ENCODE results near the gene FOSL1.
"Not testable (repeated sequence)": the region's sequence is repeated elsewhere in the genome, so short reads cannot be mapped to it uniquely, and the experiment has no call there.

Gene FOSL1

GRCh38 chr11:65851083-65851579 is 49.1 kb downstream of the FOSL1 start:
- no peak for DNase-seq

- no peak for DNase-seq
Observed at GRCh38 chr11:65850217-65851082, 49.7 kb downstream of the FOSL1 start.

DNA sequence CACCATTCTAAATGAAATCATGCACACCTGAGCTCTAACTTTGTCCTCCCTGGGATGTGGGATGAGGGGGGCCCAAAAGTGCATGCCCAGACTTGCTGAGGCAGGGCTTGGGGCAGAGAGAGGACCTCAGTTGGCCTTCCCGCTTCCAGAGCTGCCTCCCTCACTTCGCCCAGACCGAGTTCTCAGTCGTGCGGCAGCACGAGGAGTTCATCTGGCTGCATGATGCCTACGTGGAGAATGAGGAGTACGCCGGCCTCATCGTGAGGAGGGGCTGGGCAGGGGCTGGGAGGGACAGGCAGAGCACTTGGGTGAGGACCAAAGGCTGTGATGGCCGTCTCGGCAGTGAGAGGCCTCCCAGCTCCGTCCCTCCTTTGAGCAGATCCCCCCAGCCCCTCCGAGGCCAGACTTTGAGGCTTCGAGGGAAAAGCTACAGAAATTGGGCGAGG is 50.4 kb downstream of the FOSL1 start:
- no peak for DNase-seq

DNA sequence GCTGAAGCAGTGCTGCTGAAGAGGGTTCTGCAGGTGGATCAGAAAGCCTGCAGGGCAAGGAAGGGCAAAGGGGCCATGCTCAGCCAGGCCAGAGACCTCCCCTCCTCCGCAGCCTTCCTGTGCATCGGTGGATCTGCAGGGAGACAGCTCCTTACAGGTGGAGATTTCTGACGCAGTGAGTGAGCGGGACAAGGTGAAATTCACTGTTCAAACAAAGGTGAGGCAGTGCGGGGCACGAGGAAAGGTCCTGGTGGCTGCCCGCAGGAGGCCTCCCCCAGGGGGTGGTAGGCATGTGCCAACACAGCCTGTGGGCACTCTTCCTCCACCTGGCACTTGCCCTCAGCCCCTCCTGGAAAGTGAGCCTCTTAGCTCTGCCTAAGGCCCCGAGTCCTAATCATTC is 50.8 kb downstream of the FOSL1 start:
- DNase-seq, result no peak

GRCh38 chr11:65848693-65849092 is 51.5 kb downstream of the FOSL1 start:
- DNase-seq, result not testable (repeated sequence)

GRCh38 chr11:65847746-65848145 is 52.4 kb downstream of the FOSL1 start:
- no peak for DNase-seq

- no peak for DNase-seq
Observed at GRCh38 chr11:65844231-65844872, 55.8 kb downstream of the FOSL1 start.

DNA sequence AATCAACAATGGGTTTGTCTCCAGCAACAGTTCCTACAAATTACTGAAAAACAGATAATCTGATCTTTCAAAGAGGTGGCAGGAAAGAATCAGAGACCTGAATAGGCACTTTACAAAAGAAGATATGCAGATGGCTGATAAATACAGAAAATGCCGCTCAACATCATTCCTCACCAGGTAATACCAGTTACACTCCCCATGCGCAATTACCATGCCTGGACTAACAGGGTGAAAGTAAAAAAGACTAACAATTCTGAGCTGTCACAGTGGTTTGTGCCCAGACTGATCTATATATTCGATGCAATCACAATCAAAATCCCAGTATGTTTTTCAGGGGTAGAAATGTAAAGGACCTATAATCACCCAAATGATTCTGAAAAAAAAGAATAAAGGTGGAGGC is 56.4 kb downstream of the FOSL1 start:
- DNase-seq, result no peak

GRCh38 chr11:65842144-65842543 is 58.0 kb downstream of the FOSL1 start:
- DNase-seq, result no peak

All from NCI-H1092 treated with DMSO at 0.1 percent for 48 hours (cell line).